B cell (primary cell): Measurements from ENCODE around the gene FCRL3. TPM values are rescaled to one million over a fixed set of nuclear protein-coding genes. Genes with fewer than 3 reads are reported as not detected.

Source experiments
- ATAC-seq: fragments of 200-7000 bp; cut with Tn5 transposase; one replicate; pipeline ENCODE4 v1.10.0; 2021; ENCODE audit warnings: low read depth, mild to moderate bottlenecking, moderate number of reproducible peaks, moderate library complexity
- CTCF ChIA-PET: fragments of 350-600 bp; sonication (Branson Sonifier 250); formaldehyde crosslinking; loops from one replicate; lab custom pipeline; 2021; ENCODE audit warnings: antibody characterized with exemption, inconsistent platforms; lab: Charles Lee
- POLR2A ChIA-PET: fragments of 350-600 bp; sonication (Branson Sonifier 250); formaldehyde crosslinking; loops from one replicate; lab custom pipeline; 2021; ENCODE audit warnings: antibody characterized with exemption; lab: Charles Lee
- DNase-seq: peaks from one replicate; pipeline ENCODE4 v3.0.0; 2013
- H2AFZ ChIP-seq: 2 replicates; pipeline ENCODE4 v1.6.1; 2012; ENCODE audit warnings: mild to moderate bottlenecking, low read depth, low read length; ENCODE audit not compliant: insufficient read depth, poor library complexity, severe bottlenecking
- H3K27ac ChIP-seq, 2 donors: 1 replicate in 1 of 2; 2 replicates in 1 of 2; pipeline ENCODE4 v1.5.1; 2012 to 2013; ENCODE audit warnings: low read length in 2 of 2, mild to moderate bottlenecking in 2 of 2, moderate library complexity in 1 of 2
- H3K27me3 ChIP-seq, 4 experiments: fragments of 200-600 bp in 1 of 4; sonication (generic) in 1 of 4; replicated peaks in 1 of 4; 1 replicate in 2 of 4; 2 replicates in 2 of 4; pipeline versions ENCODE4 v1.6.1 to v1.7.0; 2013 to 2016; ENCODE audit warnings: low read length in 3 of 4, mild to moderate bottlenecking in 2 of 4, mixed read lengths in 1 of 4, moderate library complexity in 1 of 4; ENCODE audit not compliant: insufficient read depth in 4 of 4, control insufficient read depth in 3 of 4; ENCODE audit errors: control extremely low read depth in 1 of 4
- H3K36me3 ChIP-seq, 2 experiments: replicated peaks in 1 of 2; 1 replicate in 1 of 2; 2 replicates in 1 of 2; pipeline versions ENCODE4 v1.6.1 to v1.7.1; 2013; ENCODE audit warnings: low read length in 1 of 2; ENCODE audit not compliant: insufficient read depth in 2 of 2, control insufficient read depth in 1 of 2; ENCODE audit errors: control extremely low read depth in 1 of 2, extremely low read depth in 1 of 2
- H3K4me1 ChIP-seq, 2 donors: fragments of 200-600 bp in 1 of 2; sonication (generic) in 1 of 2; 1 replicate in 1 of 2; 2 replicates in 1 of 2; pipeline versions ENCODE4 v1.5.1 to v1.6.1; 2013 to 2017; ENCODE audit warnings: low read length in 2 of 2; ENCODE audit not compliant: control insufficient read depth in 2 of 2, insufficient read depth in 2 of 2
- H3K4me2 ChIP-seq: replicated peaks from 2 replicates; pipeline ENCODE3; 2012; ENCODE audit warnings: mild to moderate bottlenecking, low read depth, low read length; ENCODE audit not compliant: poor library complexity, severe bottlenecking
- H3K4me3 ChIP-seq, 5 experiments: fragments of 200-600 bp in 1 of 5; sonication (generic) in 1 of 5; 1 replicate in 3 of 5; 2 replicates in 2 of 5; pipeline versions ENCODE4 v1.5.1 to v1.7.0; 2011 to 2016; ENCODE audit warnings: low read length in 4 of 5, mild to moderate bottlenecking in 4 of 5, low read depth in 2 of 5, control low read depth in 1 of 5, moderate library complexity in 1 of 5; ENCODE audit not compliant: insufficient read depth in 1 of 5; ENCODE audit errors: control extremely low read depth in 1 of 5, extremely low read depth in 1 of 5
- H3K79me2 ChIP-seq: fragments of 200-600 bp; sonication (generic); one replicate; pipeline ENCODE4 v1.6.0; 2016; ENCODE audit warnings: low read length; ENCODE audit not compliant: control insufficient read depth, insufficient read depth
- H3K9ac ChIP-seq: fragments of 200-600 bp; sonication (generic); 2 replicates; pipeline ENCODE4 v1.6.1; 2017; ENCODE audit warnings: mild to moderate bottlenecking, low read length, moderate library complexity
- H3K9me3 ChIP-seq, 3 donors: one replicate each; pipeline versions ENCODE4 v1.6.1 to v1.7.1; 2013; ENCODE audit warnings: low read length in 2 of 3; ENCODE audit not compliant: control insufficient read depth in 2 of 3, insufficient read depth in 1 of 3; ENCODE audit errors: control extremely low read depth in 1 of 3
- H4K20me1 ChIP-seq: 2 replicates; pipeline ENCODE4 v1.6.0; 2012; ENCODE audit warnings: mild to moderate bottlenecking, low read length; ENCODE audit not compliant: insufficient read depth, control insufficient read depth, poor library complexity, severe bottlenecking
- H3K27ac Mint-ChIP-seq: one replicate; pipeline ENCODE4 v1.8.0; 2021; ENCODE audit warnings: mixed read lengths
- H3K27me3 Mint-ChIP-seq: one replicate; pipeline ENCODE4 v1.8.0; 2021; ENCODE audit warnings: mixed read lengths
- H3K4me1 Mint-ChIP-seq: one replicate; pipeline ENCODE4 v1.8.0; 2021; ENCODE audit warnings: mixed read lengths
- H3K4me3 Mint-ChIP-seq: one replicate; pipeline ENCODE4 v1.8.0; 2021; ENCODE audit warnings: mixed read lengths
- H3K9me3 Mint-ChIP-seq: one replicate; pipeline ENCODE4 v1.8.0; 2022; ENCODE audit warnings: mixed read lengths; ENCODE audit not compliant: insufficient read depth
- CTCF ChIP-seq: fragments of 200-600 bp; IDR thresholded peaks from one replicate; pipeline ENCODE4 v1.8.0; 2022; ENCODE audit warnings: antibody characterized with exemption, mild to moderate bottlenecking
- EZH2 ChIP-seq: IDR thresholded peaks from 2 replicates; pipeline ENCODE4 v1.6.1; 2012; ENCODE audit warnings: borderline replicate concordance, low read depth, mild to moderate bottlenecking, moderate library complexity, low read length; ENCODE audit not compliant: insufficient read depth, poor library complexity, severe bottlenecking
- intact Hi-C: fragments of 100-400 bp; cut with micrococcal nuclease; formaldehyde crosslinking; loops from one replicate; pipeline ENCODE4 v1.10.0; 2022
- polyA plus RNA-seq: library from polyadenylated mRNA; depleted of rRNA; stranded (reverse); fragments of >200 nt; gene quantifications from 2 replicates; pipeline ENCODE4 v1.2.3, GENCODE V29; 2012
- total RNA-seq, 2 donors: library from RNA; stranded (reverse); fragments of 120-200 nt in 1 of 2; gene quantifications; 1 replicate in 1 of 2; 2 replicates in 1 of 2; pipeline versions ENCODE4 v1.2.3 to v1.2.4, GENCODE V29; 2013 to 2022

Gene FCRL3
- total and polyA plus RNA-seq, 2 donors (not counting 1 experiment from before 2014, with no cell fraction given): 115 to 220 TPM

- peaks cover 0 to 3% (median 0%) of the 10 kb centered on the region in 3 donors for H3K9me3 ChIP-seq
- peak overlapping the region in 1 of 2 donors; percentile 74 for H3K27ac ChIP-seq
- H3K4me1 ChIP-seq: peaks cover 44 to 63% of the 10 kb centered on the region in 2 donors
- no peaks in the 10 kb centered on the region for H3K9me3 Mint-ChIP-seq
- H3K4me2 ChIP-seq: peak overlapping the region; percentile 44
- H3K4me3 ChIP-seq: no peak overlapping the region
- H2AFZ ChIP-seq: peak overlapping the region; percentile 11
- TF ChIP-seq CTCF (no peak), EZH2 (no peak)
- POLR2A ChIA-PET: interaction anchor here (1.3 kb wide), 1 partner anchor 15 kb away, joined by 3 read pairs; no protein-coding TSS in a partner anchor
- no peaks in the 10 kb centered on the region for H3K27me3 ChIP-seq
- no peak for DNase-seq
- CTCF ChIA-PET: interaction anchor here (0.6 to 1.8 kb wide), 7 partner anchors 15 to 95 kb away, joined by 3 to 6 read pairs (median 4); no protein-coding TSS in a partner anchor
- intact Hi-C loops: no loop called here
- no peaks in the 10 kb centered on the region for H3K27me3 Mint-ChIP-seq
- H3K9ac ChIP-seq: peak overlapping the region; percentile 22
- H3K36me3 ChIP-seq: no peaks in the 10 kb centered on the region
- no peak for ATAC-seq
- peaks cover 58% of the 10 kb centered on the region for H3K4me1 Mint-ChIP-seq
- no peaks in the 10 kb centered on the region for H4K20me1 ChIP-seq
- no peaks in the 10 kb centered on the region for H3K79me2 ChIP-seq
- H3K27ac Mint-ChIP-seq: peak overlapping the region; percentile 54
- peak overlapping the region; percentile 12 for H3K4me3 Mint-ChIP-seq
Measured at GRCh38 chr1:157711802-157712201, 11.2 kb upstream of the FCRL3 start.

- no peak for TF ChIP-seq CTCF
- TF ChIP-seq EZH2: no peak
- Histone ChIP-seq H3K9ac (no peak overlapping the region), H3K4me1 (peaks cover 84 to 87% of the 10 kb centered on the region in 2 donors), H2AFZ (no peak overlapping the region), H3K4me3 (no peak overlapping the region), H3K27me3 (no peaks in the 10 kb centered on the region), H3K79me2 (peaks cover 15% of the 10 kb centered on the region), H3K4me2 (peak overlapping the region; percentile 46), H3K36me3 (no peaks in the 10 kb centered on the region), H3K9me3 (peaks cover 0 to 3% (median 0%) of the 10 kb centered on the region in 3 donors), H3K27ac (peak overlapping the region; percentile 24 to 76), H4K20me1 (no peaks in the 10 kb centered on the region)
- ATAC-seq: peak; percentile 80
- ChIA-PET CTCF (interaction anchor here (0.5 to 2.2 kb wide), 4 partner anchors 19 to 124 kb away, joined by 3 to 7 read pairs (median 6); no protein-coding TSS in a partner anchor), POLR2A (interaction anchor here (1.0 to 1.2 kb wide), 2 partner anchors 18 to 36 kb away, joined by 3 to 4 read pairs; no protein-coding TSS in a partner anchor)
- Mint-ChIP-seq H3K9me3 (no peaks in the 10 kb centered on the region), H3K27ac (peak overlapping the region; percentile 90), H3K4me3 (peak overlapping the region; percentile 68), H3K4me1 (peaks cover 94% of the 10 kb centered on the region), H3K27me3 (no peaks in the 10 kb centered on the region)
- intact Hi-C loops: loop anchor here (1.0 to 5.0 kb wide), 3 partner anchors 14 to 123 kb away; no protein-coding TSS in a partner anchor
- peak; percentile 72 for DNase-seq
Measured at GRCh38 chr1:157704878-157705277, 4.3 kb upstream of the FCRL3 start.
